PFSK-1 (cell line): ENCODE results near the gene SUSD4.

Source experiments
- FOXP2 ChIP-seq: optimal IDR thresholded peaks from 2 replicates; pipeline ENCODE3; 2011; ENCODE audit warnings: borderline replicate concordance, control low read depth, inconsistent platforms; ENCODE audit not compliant: insufficient read depth; ENCODE audit errors: extremely low read length, extremely low read depth
- POLR2AphosphoS5 ChIP-seq: IDR thresholded peaks from 2 replicates; pipeline ENCODE4 v1.6.1; 2012; ENCODE audit warnings: low read depth, mild to moderate bottlenecking, control low read depth, low read length, moderate library complexity
- REST ChIP-seq, 2 experiments: IDR thresholded peaks; 2 replicates each; pipeline versions ENCODE4 v1.6.1 to v1.8.0; 2011 to 2012; ENCODE audit warnings: low read depth in 2 of 2, low read length in 2 of 2, control low read depth in 1 of 2, inconsistent platforms in 1 of 2, mild to moderate bottlenecking in 1 of 2, moderate library complexity in 1 of 2; ENCODE audit not compliant: insufficient read depth in 1 of 2
- SIN3A ChIP-seq: IDR thresholded peaks from 2 replicates; pipeline ENCODE4 v1.6.1; 2012; ENCODE audit warnings: mild to moderate bottlenecking, low read length, moderate library complexity, borderline replicate concordance; ENCODE audit not compliant: insufficient read depth
- TAF1 ChIP-seq: IDR thresholded peaks from 2 replicates; pipeline ENCODE4 v1.6.1; 2012; ENCODE audit warnings: low read length, control low read depth, borderline replicate concordance; ENCODE audit not compliant: insufficient read depth

The SUSD4 gene

GRCh38 chr1:223214261-223214807 is 149.6 kb downstream of the SUSD4 start:
- no peak for TF ChIP-seq REST (IDR thresholded peaks at IDR 0.05; ENCODE audit: insufficient read depth in 1 of 2, low read depth in 2 of 2, low read length in 2 of 2)
- no peak for TF ChIP-seq POLR2AphosphoS5
- no peak for TF ChIP-seq TAF1
- no peak for TF ChIP-seq SIN3A
- TF ChIP-seq FOXP2 = no peak

GRCh38 chr1:223212441-223212840 is 151.5 kb downstream of the SUSD4 start:
- no peak for TF ChIP-seq TAF1
- no peak for TF ChIP-seq SIN3A
- no peak for TF ChIP-seq FOXP2
- TF ChIP-seq REST (IDR thresholded peaks at IDR 0.05; ENCODE audit: insufficient read depth in 1 of 2, low read depth in 2 of 2, low read length in 2 of 2) = no peak
- no peak for TF ChIP-seq POLR2AphosphoS5

GRCh38 chr1:223211323-223211985 is 152.5 kb downstream of the SUSD4 start:
- TF ChIP-seq SIN3A (no peak), POLR2AphosphoS5 (no peak), FOXP2 (no peak), REST (IDR thresholded peaks at IDR 0.05; ENCODE audit: insufficient read depth in 1 of 2, low read depth in 2 of 2, low read length in 2 of 2) (no peak), TAF1 (no peak)

- no peak for TF ChIP-seq FOXP2
- no peak for TF ChIP-seq SIN3A
- no peak for TF ChIP-seq REST (IDR thresholded peaks at IDR 0.05; ENCODE audit: insufficient read depth in 1 of 2, low read depth in 2 of 2, low read length in 2 of 2)
- TF ChIP-seq POLR2AphosphoS5 = no peak
- no peak for TF ChIP-seq TAF1
Measured at GRCh38 chr1:223210788-223211120, 153.2 kb downstream of the SUSD4 start.
